ENCODE data around the gene CUX1.

DNA sequence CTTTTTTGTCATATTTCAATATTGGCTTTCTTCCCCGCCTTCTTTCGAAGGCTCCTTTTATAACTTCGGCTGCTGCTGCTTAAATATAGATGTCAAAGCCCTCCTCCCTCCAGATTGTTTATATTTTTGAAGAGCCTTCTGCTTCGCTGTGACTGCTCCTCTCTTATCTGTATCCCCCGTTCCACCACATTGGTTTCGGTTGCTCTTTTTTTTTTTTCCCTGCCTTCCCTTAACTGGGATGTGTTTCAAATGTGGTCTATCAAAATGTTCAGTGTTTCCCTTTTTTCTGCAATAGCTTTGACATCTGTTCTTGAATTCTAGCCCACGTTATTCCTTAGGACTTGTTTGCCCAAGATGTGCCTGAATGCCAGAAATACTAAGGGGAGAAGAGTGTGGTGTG lies 96.4 kb downstream of the CUX1 start:
- TF ChIP-seq EZH2 (IDR thresholded peaks at IDR 0.05) (no peak), CTCF (IDR thresholded peaks at IDR 0.05) (no peak)

Data from neural progenitor cell (in vitro differentiated cells).